Stimulated activated CD4-positive, alpha-beta T cell treated with anti-CD3 and anti-CD28 coated beads, TNF-alpha, amount 100 ng/mL, for 1 hour (primary cell): ENCODE results near the gene SLC35E3.
"Not testable (repeated sequence)": the region's sequence is repeated elsewhere in the genome, so short reads cannot be mapped to it uniquely, and the experiment has no call there.

ENCODE experiments used
- DNase-seq, 3 donors: peaks; one replicate each; pipeline ENCODE4 v3.0.0-alpha.2; 2020; ENCODE audit warnings: low read depth in 3 of 3, low spot score in 1 of 3

The SLC35E3 gene

GRCh38 chr12:68811573-68811972, 65.6 kb downstream of the SLC35E3 start:
- DNase-seq = not testable (repeated sequence)

- DNase-seq = no peak
These were observed 66.7 kb downstream of the SLC35E3 start for GRCh38 chr12:68812553-68813241.

GRCh38 chr12:68813242-68813593, 67.2 kb downstream of the SLC35E3 start:
- no peak for DNase-seq

- DNase-seq = no peak
These were observed 68.7 kb downstream of the SLC35E3 start for GRCh38 chr12:68814490-68815231.

- DNase-seq = no peak
These were observed 69.4 kb downstream of the SLC35E3 start for GRCh38 chr12:68815232-68815927.

- no peak for DNase-seq
These were observed 70.2 kb downstream of the SLC35E3 start for GRCh38 chr12:68815928-68816800.

- not testable (repeated sequence) for DNase-seq
These were observed 73.5 kb downstream of the SLC35E3 start for GRCh38 chr12:68819481-68819880.

GRCh38 chr12:68821357-68822188, 75.6 kb downstream of the SLC35E3 start:
- no peak for DNase-seq

GRCh38 chr12:68823696-68824095, 77.7 kb downstream of the SLC35E3 start:
- DNase-seq = no peak

GRCh38 chr12:68824131-68824530, 78.2 kb downstream of the SLC35E3 start:
- DNase-seq = no peak

- DNase-seq = no peak
These were observed 78.7 kb downstream of the SLC35E3 start for GRCh38 chr12:68824597-68825250.

GRCh38 chr12:68825569-68826217, 79.7 kb downstream of the SLC35E3 start:
- DNase-seq = no peak

GRCh38 chr12:68827895-68828671, 82.1 kb downstream of the SLC35E3 start:
- DNase-seq = no peak

GRCh38 chr12:68828672-68829068, 82.7 kb downstream of the SLC35E3 start:
- DNase-seq = no peak
